ENCODE measurements around the gene CAD.
A peak's percentile ranks its signal among the peaks of the same experiment; 100 is the strongest.

CAD gene

GRCh38 chr2:27211943-27212625, 5.1 kb upstream of the CAD start, which contains the start of the genes ATRAID and SLC5A6:
Gene ATRAID, plus strand, starts transcription at chr2:27212041. Its CDS starts 328 bp downstream, at chr2:27212369.
Gene SLC5A6, minus strand, starts transcription at chr2:27212268. Its CDS starts 4,618 bp downstream, at chr2:27207650.
- H3K27me3 ChIP-seq (ENCODE audit: control insufficient read depth, insufficient read depth, low read length, poor library complexity, severe bottlenecking), result no peaks in the 10 kb centered on the region
- H3K9me3 ChIP-seq (ENCODE audit: control insufficient read depth, low read length), result no peaks in the 10 kb centered on the region
- 0% methylated on average over 73 of the region's 73 CpGs for WGBS, 2 experiments
- peak within 1 kb of the TSS; percentile 94 for H3K4me3 ChIP-seq (ENCODE audit: insufficient read depth, low read depth, low read length)
- peaks cover 12% of the 10 kb centered on the region for H3K4me1 ChIP-seq (ENCODE audit: control insufficient read depth, insufficient read depth, low read length)
- H3K36me3 ChIP-seq (ENCODE audit: control insufficient read depth, insufficient read depth, low read length), result peaks cover 14% of the 10 kb centered on the region
- H3K27ac ChIP-seq (ENCODE audit: insufficient read depth, low read depth, low read length, poor library complexity, severe bottlenecking), result peak within 1 kb of the TSS; percentile 97

- H3K4me1 ChIP-seq (ENCODE audit: control insufficient read depth, insufficient read depth, low read length), result peaks cover 12% of the 10 kb centered on the region
- WGBS, 2 experiments, result 16% methylated on average over 34 of the region's 34 CpGs
- H3K27me3 ChIP-seq (ENCODE audit: control insufficient read depth, insufficient read depth, low read length, poor library complexity, severe bottlenecking), result no peaks in the 10 kb centered on the region
- no peaks in the 10 kb centered on the region for H3K9me3 ChIP-seq (ENCODE audit: control insufficient read depth, low read length)
- H3K36me3 ChIP-seq (ENCODE audit: control insufficient read depth, insufficient read depth, low read length), result peaks cover 6% of the 10 kb centered on the region
- peak overlapping the region; percentile 94 for H3K4me3 ChIP-seq (ENCODE audit: insufficient read depth, low read depth, low read length)
- H3K27ac ChIP-seq (ENCODE audit: insufficient read depth, low read depth, low read length, poor library complexity, severe bottlenecking), result peak overlapping the region; percentile 97
Observed at GRCh38 chr2:27212626-27213471, 4.3 kb upstream of the CAD start.

GRCh38 chr2:27214941-27215340, 2.2 kb upstream of the CAD start:
- Histone ChIP-seq H3K9me3 (ENCODE audit: control insufficient read depth, low read length) (no peaks in the 10 kb centered on the region), H3K36me3 (ENCODE audit: control insufficient read depth, insufficient read depth, low read length) (peaks cover 5% of the 10 kb centered on the region), H3K4me3 (ENCODE audit: insufficient read depth, low read depth, low read length) (no peak overlapping the region), H3K27me3 (ENCODE audit: control insufficient read depth, insufficient read depth, low read length, poor library complexity, severe bottlenecking) (no peaks in the 10 kb centered on the region), H3K4me1 (ENCODE audit: control insufficient read depth, insufficient read depth, low read length) (peaks cover 13% of the 10 kb centered on the region), H3K27ac (ENCODE audit: insufficient read depth, low read depth, low read length, poor library complexity, severe bottlenecking) (no peak overlapping the region)
- 95% methylated on average over 3 of the region's 3 CpGs for WGBS, 2 experiments

- Histone ChIP-seq H3K4me3 (ENCODE audit: insufficient read depth, low read depth, low read length) (no peak overlapping the region), H3K36me3 (ENCODE audit: control insufficient read depth, insufficient read depth, low read length) (peaks cover 12% of the 10 kb centered on the region), H3K27ac (ENCODE audit: insufficient read depth, low read depth, low read length, poor library complexity, severe bottlenecking) (peak overlapping the region; percentile 61), H3K4me1 (ENCODE audit: control insufficient read depth, insufficient read depth, low read length) (peaks cover 13% of the 10 kb centered on the region), H3K9me3 (ENCODE audit: control insufficient read depth, low read length) (no peaks in the 10 kb centered on the region), H3K27me3 (ENCODE audit: control insufficient read depth, insufficient read depth, low read length, poor library complexity, severe bottlenecking) (no peaks in the 10 kb centered on the region)
- WGBS, 2 experiments, result 93 to 94% methylated on average over 13 of the region's 13 CpGs
Observed at GRCh38 chr2:27216416-27217137, 592 bp upstream of the CAD start.

- Histone ChIP-seq H3K9me3 (ENCODE audit: control insufficient read depth, low read length) (no peaks in the 10 kb centered on the region), H3K27me3 (ENCODE audit: control insufficient read depth, insufficient read depth, low read length, poor library complexity, severe bottlenecking) (no peaks in the 10 kb centered on the region), H3K4me3 (ENCODE audit: insufficient read depth, low read depth, low read length) (peak overlapping the region; percentile 88), H3K36me3 (ENCODE audit: control insufficient read depth, insufficient read depth, low read length) (peaks cover 32% of the 10 kb centered on the region), H3K4me1 (ENCODE audit: control insufficient read depth, insufficient read depth, low read length) (peaks cover 6% of the 10 kb centered on the region), H3K27ac (ENCODE audit: insufficient read depth, low read depth, low read length, poor library complexity, severe bottlenecking) (no peak overlapping the region)
- 93 to 95% methylated on average over 4 of the region's 4 CpGs for WGBS, 2 experiments
Observed at GRCh38 chr2:27218614-27219013, 1.4 kb downstream of the CAD start.

GRCh38 chr2:27219091-27219490, 1.9 kb downstream of the CAD start:
- no peak overlapping the region for H3K4me3 ChIP-seq (ENCODE audit: insufficient read depth, low read depth, low read length)
- no peaks in the 10 kb centered on the region for H3K27me3 ChIP-seq (ENCODE audit: control insufficient read depth, insufficient read depth, low read length, poor library complexity, severe bottlenecking)
- peaks cover 37% of the 10 kb centered on the region for H3K36me3 ChIP-seq (ENCODE audit: control insufficient read depth, insufficient read depth, low read length)
- no peak overlapping the region for H3K27ac ChIP-seq (ENCODE audit: insufficient read depth, low read depth, low read length, poor library complexity, severe bottlenecking)
- no peaks in the 10 kb centered on the region for H3K9me3 ChIP-seq (ENCODE audit: control insufficient read depth, low read length)
- H3K4me1 ChIP-seq (ENCODE audit: control insufficient read depth, insufficient read depth, low read length), result peaks cover 5% of the 10 kb centered on the region
- 96 to 99% methylated on average over 2 of the region's 2 CpGs for WGBS, 2 experiments

GRCh38 chr2:27220091-27220490, 2.9 kb downstream of the CAD start:
- H3K36me3 ChIP-seq (ENCODE audit: control insufficient read depth, insufficient read depth, low read length), result peaks cover 42% of the 10 kb centered on the region
- H3K27ac ChIP-seq (ENCODE audit: insufficient read depth, low read depth, low read length, poor library complexity, severe bottlenecking), result no peak overlapping the region
- H3K4me1 ChIP-seq (ENCODE audit: control insufficient read depth, insufficient read depth, low read length), result peaks cover 5% of the 10 kb centered on the region
- H3K4me3 ChIP-seq (ENCODE audit: insufficient read depth, low read depth, low read length), result no peak overlapping the region
- H3K9me3 ChIP-seq (ENCODE audit: control insufficient read depth, low read length), result no peaks in the 10 kb centered on the region
- H3K27me3 ChIP-seq (ENCODE audit: control insufficient read depth, insufficient read depth, low read length, poor library complexity, severe bottlenecking), result no peaks in the 10 kb centered on the region
- 95 to 99% methylated on average over 6 to 7 of the region's 7 CpGs for WGBS, 2 experiments

- WGBS, 2 experiments, result 93 to 98% methylated on average over 3 of the region's 3 CpGs
Observed at GRCh38 chr2:27221166-27221565, 4.0 kb downstream of the CAD start.

GRCh38 chr2:27222407-27222806, 5.2 kb downstream of the CAD start:
- Histone ChIP-seq H3K4me1 (ENCODE audit: control insufficient read depth, insufficient read depth, low read length) (peaks cover 5% of the 10 kb centered on the region), H3K27me3 (ENCODE audit: control insufficient read depth, insufficient read depth, low read length, poor library complexity, severe bottlenecking) (no peaks in the 10 kb centered on the region), H3K9me3 (ENCODE audit: control insufficient read depth, low read length) (no peaks in the 10 kb centered on the region), H3K4me3 (ENCODE audit: insufficient read depth, low read depth, low read length) (no peak overlapping the region), H3K36me3 (ENCODE audit: control insufficient read depth, insufficient read depth, low read length) (peaks cover 64% of the 10 kb centered on the region), H3K27ac (ENCODE audit: insufficient read depth, low read depth, low read length, poor library complexity, severe bottlenecking) (no peak overlapping the region)
- 95% methylated on average over 5 of the region's 5 CpGs for WGBS, 2 experiments

More at GRCh38 chr2:27221166-27221565, 4.0 kb downstream of the CAD start:
- no peak overlapping the region for H3K4me3 ChIP-seq (ENCODE audit: insufficient read depth, low read depth, low read length)
- peaks cover 5% of the 10 kb centered on the region for H3K4me1 ChIP-seq (ENCODE audit: control insufficient read depth, insufficient read depth, low read length)
- peaks cover 51% of the 10 kb centered on the region for H3K36me3 ChIP-seq (ENCODE audit: control insufficient read depth, insufficient read depth, low read length)
- H3K9me3 ChIP-seq (ENCODE audit: control insufficient read depth, low read length), result no peaks in the 10 kb centered on the region
- no peak overlapping the region for H3K27ac ChIP-seq (ENCODE audit: insufficient read depth, low read depth, low read length, poor library complexity, severe bottlenecking)
- H3K27me3 ChIP-seq (ENCODE audit: control insufficient read depth, insufficient read depth, low read length, poor library complexity, severe bottlenecking), result no peaks in the 10 kb centered on the region

- no peak overlapping the region for H3K4me3 ChIP-seq (ENCODE audit: insufficient read depth, low read depth, low read length)
- 97% methylated on average over 6 of the region's 6 CpGs for WGBS, 2 experiments
Observed at GRCh38 chr2:27223416-27223815, 6.2 kb downstream of the CAD start.

More at GRCh38 chr2:27223416-27223815, 6.2 kb downstream of the CAD start:
- H3K36me3 ChIP-seq (ENCODE audit: control insufficient read depth, insufficient read depth, low read length), result peaks cover 73% of the 10 kb centered on the region
- no peaks in the 10 kb centered on the region for H3K9me3 ChIP-seq (ENCODE audit: control insufficient read depth, low read length)
- H3K27me3 ChIP-seq (ENCODE audit: control insufficient read depth, insufficient read depth, low read length, poor library complexity, severe bottlenecking), result no peaks in the 10 kb centered on the region
- H3K4me1 ChIP-seq (ENCODE audit: control insufficient read depth, insufficient read depth, low read length), result peaks cover 2% of the 10 kb centered on the region
- H3K27ac ChIP-seq (ENCODE audit: insufficient read depth, low read depth, low read length, poor library complexity, severe bottlenecking), result no peak overlapping the region

Measured in ectodermal cell (in vitro differentiated cells).